ENCODE data around the gene UTS2B. TPM values are rescaled to one million over a fixed set of nuclear protein-coding genes. Genes with fewer than 3 reads are reported as not detected.

UTS2B gene, protein sequence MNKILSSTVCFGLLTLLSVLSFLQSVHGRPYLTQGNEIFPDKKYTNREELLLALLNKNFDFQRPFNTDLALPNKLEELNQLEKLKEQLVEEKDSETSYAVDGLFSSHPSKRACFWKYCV
- total RNA-seq (not detected), polyA plus RNA-seq (not detected)

DNA sequence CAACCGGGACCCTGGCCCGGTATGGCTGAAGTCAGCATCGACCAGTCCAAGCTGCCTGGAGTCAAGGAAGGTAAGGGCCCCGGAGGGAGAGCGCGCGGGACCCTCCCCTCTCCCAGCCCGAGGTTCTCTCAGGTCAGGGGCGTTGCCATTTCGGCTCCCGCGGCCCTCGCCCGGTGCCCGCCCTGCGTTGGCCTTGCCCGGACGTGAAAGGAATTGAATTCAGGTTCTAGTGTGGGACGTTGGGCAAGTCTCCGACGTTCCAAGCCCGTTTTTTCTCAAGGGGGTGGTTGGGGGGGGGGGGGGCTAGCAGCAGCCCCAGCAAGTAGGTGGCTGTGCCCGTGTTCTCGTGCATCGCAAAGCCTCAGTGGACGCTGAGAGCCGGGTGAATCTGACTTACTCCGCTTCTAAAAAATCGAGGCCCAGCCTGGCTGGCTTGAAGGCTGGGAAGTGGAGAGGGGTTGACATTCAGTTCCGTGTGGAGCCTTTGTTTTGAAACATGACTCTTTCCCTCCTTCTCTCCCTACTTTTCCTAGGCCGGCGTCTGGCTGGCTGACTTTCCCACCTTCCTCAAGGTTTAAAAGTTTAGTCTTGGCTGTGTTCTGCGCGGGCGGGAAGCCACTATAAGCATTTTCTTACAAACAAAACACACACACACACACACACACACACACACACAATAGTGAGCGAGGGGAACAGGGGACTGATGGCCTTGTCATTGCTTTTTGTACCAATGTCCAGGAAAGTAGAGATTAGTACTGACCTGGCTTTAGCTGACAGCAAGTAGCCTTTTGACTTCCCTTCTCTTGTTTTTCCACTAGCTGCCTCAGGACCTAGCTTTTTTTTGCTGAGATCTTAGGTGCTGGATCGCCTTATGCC lies at the start of gene UTS2B:
TSS of gene UTS2B (minus strand) at position 873 of the 876 bp plus-strand sequence. CDS start 48,337 bp downstream, outside the sequence.
- Histone ChIP-seq H3K36me3 (ENCODE audit: control insufficient read depth, insufficient read depth, low read length) (no peaks in the 10 kb centered on the region), H3K27me3 (ENCODE audit: control insufficient read depth, insufficient read depth, low read length) (no peaks in the 10 kb centered on the region), H3K4me3 (ENCODE audit: low read depth, low read length) (peak within 1 kb of the TSS; percentile 75), H3K27ac (ENCODE audit: insufficient read depth, low read length, poor library complexity, severe bottlenecking) (no peak within 1 kb of the TSS), H3K4me1 (ENCODE audit: control insufficient read depth, insufficient read depth, low read length, poor library complexity, severe bottlenecking) (peaks cover 12% of the 10 kb centered on the region), H3K9me3 (ENCODE audit: control insufficient read depth in 2 of 2, low read length in 2 of 2) (no peaks in the 10 kb centered on the region)
- Mint-ChIP-seq H3K4me1 (peaks cover 8 to 48% (median 26%) of the 10 kb centered on the region in 4 donors), H3K27ac (peak within 1 kb of the TSS; percentile 58 to 73 (median 71)), H3K27me3 (peaks cover 8% of the 10 kb centered on the region), H3K36me3 (no peaks in the 10 kb centered on the region), H3K9me3 (peaks cover 0 to 3% (median 0%) of the 10 kb centered on the region in 7 donors), H3K4me3 (peak within 1 kb of the TSS; percentile 83 to 88 (median 86))
- ATAC-seq (ENCODE audit: low read depth in 2 of 2), result peak in 1 of 2 donors; percentile 32
- DNase-seq, result peak in 2 of 3 donors; percentile 3 to 11

- Mint-ChIP-seq H3K9me3 (peaks cover 0 to 4% (median 0%) of the 10 kb centered on the region in 7 donors), H3K4me1 (peaks cover 4 to 16% (median 7%) of the 10 kb centered on the region in 4 donors), H3K27me3 (no peaks in the 10 kb centered on the region), H3K36me3 (peaks cover 16% of the 10 kb centered on the region), H3K4me3 (no peak overlapping the region), H3K27ac (no peak overlapping the region)
- no peaks in the 10 kb centered on the region for H3K4me1 ChIP-seq (ENCODE audit: control insufficient read depth, insufficient read depth, low read length, poor library complexity, severe bottlenecking)
- ATAC-seq (ENCODE audit: low read depth in 2 of 2), result no peak
- H3K27ac ChIP-seq (ENCODE audit: insufficient read depth, low read length, poor library complexity, severe bottlenecking), result no peak overlapping the region
- no peak overlapping the region for H3K4me3 ChIP-seq (ENCODE audit: low read depth, low read length)
- no peaks in the 10 kb centered on the region for H3K36me3 ChIP-seq (ENCODE audit: control insufficient read depth, insufficient read depth, low read length)
- H3K9me3 ChIP-seq (ENCODE audit: control insufficient read depth in 2 of 2, low read length in 2 of 2), result no peaks in the 10 kb centered on the region
- no peaks in the 10 kb centered on the region for H3K27me3 ChIP-seq (ENCODE audit: control insufficient read depth, insufficient read depth, low read length)
- DNase-seq, result no peak
Observed at GRCh38 chr3:191380001-191380400, 49.7 kb upstream of the UTS2B start.

DNA sequence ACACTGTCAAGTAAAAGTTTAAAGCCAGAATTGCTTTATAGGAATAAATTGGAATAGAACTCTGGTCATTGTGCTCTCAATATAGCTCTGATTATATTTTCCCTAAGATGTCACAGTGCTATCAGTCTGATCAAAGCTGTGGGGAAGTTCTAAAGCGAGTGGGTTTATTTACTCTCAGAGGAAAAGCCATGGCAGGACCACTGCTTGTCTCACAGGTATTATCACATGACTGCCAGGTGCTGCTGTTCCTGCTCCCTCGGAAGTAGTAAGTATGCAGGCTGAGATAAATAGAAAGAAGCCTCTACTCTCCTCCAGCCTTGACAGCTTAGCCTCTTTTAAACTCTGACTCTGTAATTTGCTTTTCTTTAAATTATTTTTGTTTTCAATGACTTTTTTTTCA lies 49.1 kb upstream of the UTS2B start:
- H3K27ac ChIP-seq (ENCODE audit: insufficient read depth, low read length, poor library complexity, severe bottlenecking), result peak overlapping the region; percentile 1
- no peaks in the 10 kb centered on the region for H3K27me3 Mint-ChIP-seq
- peaks cover 11% of the 10 kb centered on the region for H3K36me3 Mint-ChIP-seq
- peaks cover 0 to 4% (median 0%) of the 10 kb centered on the region in 7 donors for H3K9me3 Mint-ChIP-seq
- no peaks in the 10 kb centered on the region for H3K27me3 ChIP-seq (ENCODE audit: control insufficient read depth, insufficient read depth, low read length)
- peak overlapping the region in 1 of 3 donors; percentile 22 for H3K27ac Mint-ChIP-seq
- no peak overlapping the region for H3K4me3 ChIP-seq (ENCODE audit: low read depth, low read length)
- no peaks in the 10 kb centered on the region for H3K4me1 ChIP-seq (ENCODE audit: control insufficient read depth, insufficient read depth, low read length, poor library complexity, severe bottlenecking)
- peak in 1 of 3 donors; percentile 11 for DNase-seq
- no peak for ATAC-seq (ENCODE audit: low read depth in 2 of 2)
- H3K36me3 ChIP-seq (ENCODE audit: control insufficient read depth, insufficient read depth, low read length), result no peaks in the 10 kb centered on the region
- no peaks in the 10 kb centered on the region for H3K9me3 ChIP-seq (ENCODE audit: control insufficient read depth in 2 of 2, low read length in 2 of 2)
- peaks cover 4 to 16% (median 7%) of the 10 kb centered on the region in 4 donors for H3K4me1 Mint-ChIP-seq
- peak overlapping the region in 1 of 4 donors; percentile 21 for H3K4me3 Mint-ChIP-seq

- DNase-seq (no peak), ATAC-seq (ENCODE audit: low read depth in 2 of 2) (no peak)
- peaks cover 11% of the 10 kb centered on the region for H3K36me3 Mint-ChIP-seq
- no peaks in the 10 kb centered on the region for H3K4me1 ChIP-seq (ENCODE audit: control insufficient read depth, insufficient read depth, low read length, poor library complexity, severe bottlenecking)
- H3K4me1 Mint-ChIP-seq, result peaks cover 4 to 16% (median 7%) of the 10 kb centered on the region in 4 donors
- H3K27me3 ChIP-seq (ENCODE audit: control insufficient read depth, insufficient read depth, low read length), result no peaks in the 10 kb centered on the region
- H3K9me3 Mint-ChIP-seq, result peaks cover 0 to 4% (median 0%) of the 10 kb centered on the region in 7 donors
- H3K27ac ChIP-seq (ENCODE audit: insufficient read depth, low read length, poor library complexity, severe bottlenecking), result no peak overlapping the region
- no peak overlapping the region for H3K4me3 ChIP-seq (ENCODE audit: low read depth, low read length)
- peak overlapping the region in 2 of 3 donors; percentile 25 to 51 for H3K27ac Mint-ChIP-seq
- no peaks in the 10 kb centered on the region for H3K27me3 Mint-ChIP-seq
- no peak overlapping the region for H3K4me3 Mint-ChIP-seq
- H3K9me3 ChIP-seq (ENCODE audit: control insufficient read depth in 2 of 2, low read length in 2 of 2), result no peaks in the 10 kb centered on the region
- H3K36me3 ChIP-seq (ENCODE audit: control insufficient read depth, insufficient read depth, low read length), result no peaks in the 10 kb centered on the region
Observed at GRCh38 chr3:191378142-191378812, 48.0 kb upstream of the UTS2B start.

- no peaks in the 10 kb centered on the region for H3K36me3 ChIP-seq (ENCODE audit: control insufficient read depth, insufficient read depth, low read length)
- Mint-ChIP-seq H3K4me1 (peaks cover 5 to 23% (median 8%) of the 10 kb centered on the region in 4 donors), H3K27me3 (no peaks in the 10 kb centered on the region), H3K9me3 (no peaks in the 10 kb centered on the region), H3K36me3 (peaks cover 5% of the 10 kb centered on the region), H3K4me3 (no peak overlapping the region), H3K27ac (no peak overlapping the region)
- no peaks in the 10 kb centered on the region for H3K9me3 ChIP-seq (ENCODE audit: control insufficient read depth in 2 of 2, low read length in 2 of 2)
- ATAC-seq (ENCODE audit: low read depth in 2 of 2) (no peak), DNase-seq (no peak)
- no peak overlapping the region for H3K27ac ChIP-seq (ENCODE audit: insufficient read depth, low read length, poor library complexity, severe bottlenecking)
- H3K4me1 ChIP-seq (ENCODE audit: control insufficient read depth, insufficient read depth, low read length, poor library complexity, severe bottlenecking), result no peaks in the 10 kb centered on the region
- H3K27me3 ChIP-seq (ENCODE audit: control insufficient read depth, insufficient read depth, low read length), result no peaks in the 10 kb centered on the region
- no peak overlapping the region for H3K4me3 ChIP-seq (ENCODE audit: low read depth, low read length)
Observed at GRCh38 chr3:191376516-191377141, 46.3 kb upstream of the UTS2B start.

DNA sequence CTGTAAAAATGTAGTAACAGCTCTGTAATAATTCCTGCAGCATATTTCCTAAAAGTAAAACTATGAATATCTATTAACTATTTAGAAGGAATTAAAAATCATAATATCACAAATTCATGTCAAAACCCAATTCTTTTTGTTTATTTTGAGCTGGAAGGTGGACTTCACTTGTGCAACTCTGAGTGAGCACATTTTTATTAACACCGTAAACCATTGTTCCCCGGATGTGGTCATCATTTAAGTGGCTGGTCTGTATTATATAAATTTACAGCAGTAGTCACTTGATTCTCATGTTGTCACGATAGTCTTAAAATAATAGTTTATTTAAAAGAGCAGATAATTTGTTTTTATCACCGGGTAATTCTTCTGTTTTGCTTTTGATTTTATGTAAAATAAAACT lies 43.0 kb upstream of the UTS2B start:
- ATAC-seq (ENCODE audit: low read depth in 2 of 2) (no peak), DNase-seq (no peak)
- no peaks in the 10 kb centered on the region for H3K4me1 ChIP-seq (ENCODE audit: control insufficient read depth, insufficient read depth, low read length, poor library complexity, severe bottlenecking)
- H3K4me3 ChIP-seq (ENCODE audit: low read depth, low read length), result no peak overlapping the region
- peaks cover 0 to 8% (median 2%) of the 10 kb centered on the region in 4 donors for H3K4me1 Mint-ChIP-seq
- no peak overlapping the region for H3K27ac ChIP-seq (ENCODE audit: insufficient read depth, low read length, poor library complexity, severe bottlenecking)
- no peak overlapping the region for H3K27ac Mint-ChIP-seq
- no peaks in the 10 kb centered on the region for H3K27me3 ChIP-seq (ENCODE audit: control insufficient read depth, insufficient read depth, low read length)
- H3K27me3 Mint-ChIP-seq, result no peaks in the 10 kb centered on the region
- no peaks in the 10 kb centered on the region for H3K36me3 ChIP-seq (ENCODE audit: control insufficient read depth, insufficient read depth, low read length)
- no peaks in the 10 kb centered on the region for H3K9me3 ChIP-seq (ENCODE audit: control insufficient read depth in 2 of 2, low read length in 2 of 2)
- peaks cover 4% of the 10 kb centered on the region for H3K36me3 Mint-ChIP-seq
- H3K4me3 Mint-ChIP-seq, result no peak overlapping the region
- no peaks in the 10 kb centered on the region for H3K9me3 Mint-ChIP-seq

DNA sequence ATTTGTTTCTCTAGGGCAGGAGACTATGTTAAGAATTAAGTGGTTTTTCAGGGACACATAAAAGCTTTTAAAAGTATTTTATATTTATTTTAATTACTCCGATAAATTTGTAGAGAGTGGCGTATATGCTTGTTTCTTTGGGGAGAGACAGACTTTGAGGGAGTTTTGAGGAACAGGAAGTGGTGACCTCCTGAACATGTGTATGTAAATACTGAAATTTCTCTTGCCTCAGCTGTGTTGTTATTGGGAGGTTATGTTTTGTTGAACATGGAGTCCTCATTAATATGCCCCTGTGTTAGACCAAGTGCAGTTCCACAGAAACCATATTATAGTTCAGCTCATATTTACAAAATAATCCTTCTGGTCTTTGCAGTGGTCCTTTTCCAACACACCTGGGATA lies 41.8 kb upstream of the UTS2B start:
- Histone ChIP-seq H3K27ac (ENCODE audit: insufficient read depth, low read length, poor library complexity, severe bottlenecking) (no peak overlapping the region), H3K4me3 (ENCODE audit: low read depth, low read length) (no peak overlapping the region), H3K4me1 (ENCODE audit: control insufficient read depth, insufficient read depth, low read length, poor library complexity, severe bottlenecking) (no peaks in the 10 kb centered on the region), H3K36me3 (ENCODE audit: control insufficient read depth, insufficient read depth, low read length) (no peaks in the 10 kb centered on the region), H3K9me3 (ENCODE audit: control insufficient read depth in 2 of 2, low read length in 2 of 2) (no peaks in the 10 kb centered on the region), H3K27me3 (ENCODE audit: control insufficient read depth, insufficient read depth, low read length) (no peaks in the 10 kb centered on the region)
- Mint-ChIP-seq H3K4me1 (peaks cover 0 to 7% (median 1%) of the 10 kb centered on the region in 4 donors), H3K4me3 (no peak overlapping the region), H3K27ac (peak overlapping the region in 1 of 3 donors; percentile 25), H3K9me3 (no peaks in the 10 kb centered on the region), H3K27me3 (no peaks in the 10 kb centered on the region), H3K36me3 (peaks cover 4% of the 10 kb centered on the region)
- no peak for DNase-seq
- no peak for ATAC-seq (ENCODE audit: low read depth in 2 of 2)
